Upper lobe of left lung (tissue), 4 donors: ENCODE measurements around the gene SIGLEC8.

Experiments used
- POLR2A ChIP-seq, 4 donors: fragments of 450-650 bp; IDR thresholded peaks; one replicate each; pipeline ENCODE4 v1.5.1; 2016 to 2017; ENCODE audit warnings: antibody characterized with exemption in 4 of 4, mild to moderate bottlenecking in 2 of 4
- TF ChIP-seq, protein P1 (sequence below), 6 experiments: fragments of 450-650 bp in 4 of 6; fragments of 200-600 bp in 2 of 6; sonication (generic) in 2 of 6; IDR thresholded peaks; one replicate each; pipeline ENCODE4 v1.5.1; 2016 to 2019; ENCODE audit warnings: antibody characterized with exemption in 6 of 6

DNA sequence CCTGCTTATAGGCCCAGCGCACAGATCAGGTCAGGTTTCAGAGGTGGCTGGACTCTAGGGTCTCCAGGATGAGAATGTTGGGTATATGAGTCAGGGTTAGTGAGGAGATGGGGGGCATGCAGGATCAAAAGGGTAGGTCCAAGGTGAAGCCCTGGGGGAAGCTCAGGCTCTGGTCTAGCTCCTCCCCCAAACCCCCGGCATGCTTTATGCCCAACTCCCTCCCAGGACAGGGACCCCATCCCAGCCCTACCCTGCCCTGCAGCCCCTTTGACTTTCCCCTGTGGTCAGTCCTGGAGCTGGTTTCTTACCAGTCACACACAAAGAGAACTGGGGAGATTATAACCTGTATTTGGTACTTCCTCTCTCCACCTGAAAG lies 10.3 kb upstream of the SIGLEC8 start:
- TF ChIP-seq, protein P1, sequence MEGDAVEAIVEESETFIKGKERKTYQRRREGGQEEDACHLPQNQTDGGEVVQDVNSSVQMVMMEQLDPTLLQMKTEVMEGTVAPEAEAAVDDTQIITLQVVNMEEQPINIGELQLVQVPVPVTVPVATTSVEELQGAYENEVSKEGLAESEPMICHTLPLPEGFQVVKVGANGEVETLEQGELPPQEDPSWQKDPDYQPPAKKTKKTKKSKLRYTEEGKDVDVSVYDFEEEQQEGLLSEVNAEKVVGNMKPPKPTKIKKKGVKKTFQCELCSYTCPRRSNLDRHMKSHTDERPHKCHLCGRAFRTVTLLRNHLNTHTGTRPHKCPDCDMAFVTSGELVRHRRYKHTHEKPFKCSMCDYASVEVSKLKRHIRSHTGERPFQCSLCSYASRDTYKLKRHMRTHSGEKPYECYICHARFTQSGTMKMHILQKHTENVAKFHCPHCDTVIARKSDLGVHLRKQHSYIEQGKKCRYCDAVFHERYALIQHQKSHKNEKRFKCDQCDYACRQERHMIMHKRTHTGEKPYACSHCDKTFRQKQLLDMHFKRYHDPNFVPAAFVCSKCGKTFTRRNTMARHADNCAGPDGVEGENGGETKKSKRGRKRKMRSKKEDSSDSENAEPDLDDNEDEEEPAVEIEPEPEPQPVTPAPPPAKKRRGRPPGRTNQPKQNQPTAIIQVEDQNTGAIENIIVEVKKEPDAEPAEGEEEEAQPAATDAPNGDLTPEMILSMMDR (IDR thresholded peaks at IDR 0.05), result no peak
- TF ChIP-seq POLR2A (IDR thresholded peaks at IDR 0.05), result no peak
